ENCODE measurements around the gene PNMA8C.
"Not testable (repeated sequence)": the region's sequence is repeated elsewhere in the genome, so short reads cannot be mapped to it uniquely, and the experiment has no call there.

DNA sequence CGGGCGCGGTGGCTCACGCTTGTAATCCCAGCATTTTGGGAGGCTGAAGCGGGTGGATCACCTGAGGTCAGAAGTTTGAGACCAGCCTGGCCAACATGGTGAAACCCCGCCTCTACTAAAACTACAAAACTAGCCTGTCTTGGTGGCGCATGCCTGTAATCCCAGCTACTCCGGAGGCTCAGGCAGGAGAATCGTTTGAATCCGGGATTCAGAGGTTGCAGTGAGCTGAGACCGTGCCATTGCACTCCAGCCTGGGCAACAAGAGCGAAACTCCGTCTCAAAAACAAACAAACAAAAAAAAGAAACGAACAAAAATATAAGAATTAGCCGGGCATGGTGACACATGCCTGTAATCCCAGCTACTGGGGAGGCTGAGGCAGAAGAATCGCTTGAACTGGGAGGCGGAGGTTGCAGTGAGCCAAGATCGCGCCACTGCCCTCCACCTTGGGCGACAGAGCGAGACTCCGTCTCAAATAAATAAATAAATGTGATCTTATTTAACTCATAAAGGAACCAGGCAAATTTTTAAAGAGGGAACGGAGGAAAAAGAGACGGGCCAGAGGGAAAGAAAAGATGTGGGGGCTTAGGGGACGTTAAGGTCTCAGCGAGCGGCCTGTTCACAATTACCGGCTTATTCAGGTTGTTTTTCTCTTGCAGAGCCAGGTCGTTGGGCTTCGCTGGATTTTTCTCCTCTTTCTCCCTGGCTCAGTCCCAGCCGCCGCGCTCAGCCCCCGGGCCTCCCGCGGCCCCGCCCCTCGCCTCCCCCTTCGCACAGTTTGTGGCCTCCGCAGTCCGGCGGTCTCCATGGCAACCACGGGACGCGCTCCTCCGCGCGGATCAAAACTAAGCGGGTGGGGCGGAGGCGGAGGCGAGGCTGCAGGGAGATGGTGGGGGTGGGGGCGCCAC lies 12.7 kb downstream of the PNMA8C start:
- not testable (repeated sequence) for TF ChIP-seq ZNF384 (IDR thresholded peaks at IDR 0.05); SP1 (IDR thresholded peaks at IDR 0.05); TARDBP (IDR thresholded peaks at IDR 0.05); BHLHE40 (IDR thresholded peaks at IDR 0.05; ENCODE audit: borderline replicate concordance); NFRKB (IDR thresholded peaks at IDR 0.05); HDGF (IDR thresholded peaks at IDR 0.05; ENCODE audit: borderline replicate concordance); ELF4 (IDR thresholded peaks at IDR 0.05); FOXM1 (IDR thresholded peaks at IDR 0.05; ENCODE audit: borderline replicate concordance); SUZ12 (IDR thresholded peaks at IDR 0.05)
- TF ChIP-seq, protein P1, sequence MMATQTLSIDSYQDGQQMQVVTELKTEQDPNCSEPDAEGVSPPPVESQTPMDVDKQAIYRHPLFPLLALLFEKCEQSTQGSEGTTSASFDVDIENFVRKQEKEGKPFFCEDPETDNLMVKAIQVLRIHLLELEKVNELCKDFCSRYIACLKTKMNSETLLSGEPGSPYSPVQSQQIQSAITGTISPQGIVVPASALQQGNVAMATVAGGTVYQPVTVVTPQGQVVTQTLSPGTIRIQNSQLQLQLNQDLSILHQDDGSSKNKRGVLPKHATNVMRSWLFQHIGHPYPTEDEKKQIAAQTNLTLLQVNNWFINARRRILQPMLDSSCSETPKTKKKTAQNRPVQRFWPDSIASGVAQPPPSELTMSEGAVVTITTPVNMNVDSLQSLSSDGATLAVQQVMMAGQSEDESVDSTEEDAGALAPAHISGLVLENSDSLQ (IDR thresholded peaks at IDR 0.05): not testable (repeated sequence)

Data from HEK293T (cell line).